ENCODE measurements around the gene MTHFD1L.

DNA sequence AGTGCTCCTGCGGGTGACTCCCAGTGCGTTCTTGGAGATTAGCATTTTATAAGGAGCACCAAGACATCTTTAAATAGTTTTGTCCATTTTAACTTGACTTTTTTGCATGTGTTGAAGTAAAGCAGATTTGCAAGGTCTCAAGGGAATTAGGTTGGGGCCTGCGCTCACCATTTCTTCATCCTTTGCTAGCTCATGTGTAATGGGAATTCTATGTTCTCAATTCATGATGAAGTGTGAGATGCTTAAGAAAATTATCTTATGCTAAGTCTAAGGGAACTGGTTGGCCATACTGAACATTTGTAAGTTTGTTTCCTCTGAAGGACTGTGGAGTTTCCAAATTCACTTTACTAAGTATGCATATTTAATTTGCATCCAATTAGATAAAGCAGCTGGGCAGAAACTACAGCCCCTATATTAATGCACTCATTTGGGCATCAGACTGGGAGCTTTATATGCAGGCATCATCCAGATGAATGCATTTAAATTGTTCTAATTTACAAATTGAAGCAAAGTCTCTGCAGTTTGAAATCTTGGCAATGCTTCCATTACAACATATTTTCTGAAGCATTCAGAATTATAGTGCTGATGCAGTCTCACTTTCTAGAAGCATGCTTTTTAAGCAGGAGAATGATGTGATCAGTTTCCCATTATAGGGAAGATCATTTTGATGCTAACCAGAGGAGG is 266.0 kb downstream of the MTHFD1L start:
- TF ChIP-seq, protein P1, sequence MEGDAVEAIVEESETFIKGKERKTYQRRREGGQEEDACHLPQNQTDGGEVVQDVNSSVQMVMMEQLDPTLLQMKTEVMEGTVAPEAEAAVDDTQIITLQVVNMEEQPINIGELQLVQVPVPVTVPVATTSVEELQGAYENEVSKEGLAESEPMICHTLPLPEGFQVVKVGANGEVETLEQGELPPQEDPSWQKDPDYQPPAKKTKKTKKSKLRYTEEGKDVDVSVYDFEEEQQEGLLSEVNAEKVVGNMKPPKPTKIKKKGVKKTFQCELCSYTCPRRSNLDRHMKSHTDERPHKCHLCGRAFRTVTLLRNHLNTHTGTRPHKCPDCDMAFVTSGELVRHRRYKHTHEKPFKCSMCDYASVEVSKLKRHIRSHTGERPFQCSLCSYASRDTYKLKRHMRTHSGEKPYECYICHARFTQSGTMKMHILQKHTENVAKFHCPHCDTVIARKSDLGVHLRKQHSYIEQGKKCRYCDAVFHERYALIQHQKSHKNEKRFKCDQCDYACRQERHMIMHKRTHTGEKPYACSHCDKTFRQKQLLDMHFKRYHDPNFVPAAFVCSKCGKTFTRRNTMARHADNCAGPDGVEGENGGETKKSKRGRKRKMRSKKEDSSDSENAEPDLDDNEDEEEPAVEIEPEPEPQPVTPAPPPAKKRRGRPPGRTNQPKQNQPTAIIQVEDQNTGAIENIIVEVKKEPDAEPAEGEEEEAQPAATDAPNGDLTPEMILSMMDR (IDR thresholded peaks at IDR 0.05) = no peak
- TF ChIP-seq POLR2A (IDR thresholded peaks at IDR 0.05) = no peak
